Colonic mucosa (tissue), 4 donors: ENCODE results near the gene GFRA1. TPM values are rescaled to one million over a fixed set of nuclear protein-coding genes. Genes with fewer than 3 reads are reported as not detected.

Experiments
- DNase-seq: peaks from one replicate; pipeline ENCODE4 v3.0.0-alpha.2; 2020
- H3K27ac ChIP-seq: fragments of 200-600 bp; one replicate; pipeline ENCODE4 v1.8.0; 2021
- H3K27me3 ChIP-seq: fragments of 200-600 bp; one replicate; pipeline ENCODE4 v1.8.0; 2021
- H3K36me3 ChIP-seq: fragments of 200-600 bp; one replicate; pipeline ENCODE4 v1.8.0; 2021
- H3K4me1 ChIP-seq: fragments of 200-600 bp; one replicate; pipeline ENCODE4 v1.8.0; 2021; ENCODE audit warnings: mild to moderate bottlenecking
- H3K4me3 ChIP-seq: fragments of 200-600 bp; one replicate; pipeline ENCODE4 v1.8.0; 2021
- H3K9ac ChIP-seq, 2 donors: one replicate each; pipeline ENCODE4 v1.7.0; 2013; ENCODE audit warnings: control low read depth in 2 of 2, low read depth in 2 of 2, low read length in 2 of 2
- H3K9me3 ChIP-seq: fragments of 200-600 bp; one replicate; pipeline ENCODE4 v1.8.0; 2021
- CTCF ChIP-seq: fragments of 200-600 bp; IDR thresholded peaks from one replicate; pipeline ENCODE4 v1.8.0; 2022; ENCODE audit warnings: antibody characterized with exemption, mild to moderate bottlenecking
- intact Hi-C: fragments of 100-400 bp; cut with DNase I; formaldehyde crosslinking; loops from one replicate; pipeline ENCODE4 v1.14.1; 2022
- total RNA-seq, 2 donors: library from RNA; stranded (reverse); fragmentation: NEBNext Ultra II Directional in 1 of 2; extraction: Animal tissue kit (Norgen Biotek cat#: 25700) in 1 of 2; gene quantifications; one replicate each; pipeline ENCODE4 v1.2.1, GENCODE V29; 2021
- donor health status: healthy.
- donor health status: DM: no; HTN: no; CAD: no.
- donor health status: DM: no; HTN: no; CAD: no.

GFRA1 gene
- total RNA-seq, 2 donors from 2014 or later, result 1.0 to 4.9 TPM

DNA sequence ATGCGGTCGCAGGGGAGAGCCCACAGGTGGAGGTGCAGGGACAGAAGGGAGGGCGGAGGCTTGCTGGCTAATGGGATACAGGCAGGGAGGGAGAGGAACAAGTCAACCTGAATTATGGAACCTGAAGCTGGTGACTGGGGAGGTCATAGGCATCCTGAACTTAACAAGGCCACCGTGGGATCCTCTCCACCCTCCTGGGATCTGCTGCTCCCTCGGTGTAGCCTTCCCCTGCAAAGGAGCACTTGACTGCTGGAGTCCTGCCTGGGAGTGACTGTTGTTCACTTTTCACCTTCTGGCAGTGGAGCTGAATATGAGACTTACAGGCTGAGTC is 223.1 kb downstream of the GFRA1 start:
- intact Hi-C loops, result no loop called here
- H3K4me1 ChIP-seq, result no peaks in the 10 kb centered on the region
- no peak overlapping the region for H3K27ac ChIP-seq
- no peak for TF ChIP-seq CTCF
- H3K4me3 ChIP-seq, result no peak overlapping the region
- DNase-seq, result no peak
- H3K27me3 ChIP-seq, result no peaks in the 10 kb centered on the region
- no peaks in the 10 kb centered on the region for H3K9me3 ChIP-seq
- no peaks in the 10 kb centered on the region for H3K36me3 ChIP-seq
- H3K9ac ChIP-seq, result no peak overlapping the region

DNA sequence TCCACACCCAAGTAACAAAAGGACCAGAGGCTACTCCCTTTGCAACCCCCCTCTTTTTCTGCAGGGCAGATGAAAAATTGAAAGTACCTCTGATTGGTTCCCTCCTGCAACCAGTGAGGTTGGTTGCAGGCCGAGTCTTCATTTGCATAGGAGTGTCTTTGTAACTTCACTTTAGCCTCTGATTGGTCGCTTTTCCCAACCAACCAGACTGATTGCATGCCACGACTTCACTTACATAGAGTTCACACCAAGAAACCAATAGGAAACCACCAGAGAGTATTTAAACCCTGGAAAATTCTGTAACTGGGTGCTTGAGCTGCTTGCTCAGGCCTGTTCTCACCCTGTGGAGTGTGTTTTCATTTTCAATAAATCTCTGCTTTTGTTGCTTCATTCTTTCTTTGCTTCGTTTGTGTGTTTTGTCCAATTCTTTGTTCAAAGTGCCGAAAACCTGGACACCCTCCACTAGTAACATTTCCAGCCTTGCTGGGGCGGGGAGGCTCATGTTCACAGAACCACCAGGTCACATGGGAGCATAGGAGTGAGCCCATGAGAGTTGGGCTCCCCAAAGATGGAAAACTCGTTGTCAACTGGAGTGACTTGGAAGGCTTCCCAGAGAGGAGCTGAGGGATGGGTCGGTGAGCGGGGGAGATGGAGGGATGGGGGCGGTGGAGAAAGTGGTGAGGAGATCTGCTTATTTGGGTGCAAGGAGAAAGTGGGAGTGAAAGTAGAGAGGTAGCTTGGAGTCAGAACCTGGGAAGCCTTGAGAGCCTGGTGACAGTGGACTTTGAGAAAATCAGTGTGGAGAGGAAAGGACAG is 223.6 kb downstream of the GFRA1 start:
- Histone ChIP-seq H3K4me1 (no peaks in the 10 kb centered on the region), H3K36me3 (no peaks in the 10 kb centered on the region), H3K4me3 (no peak overlapping the region), H3K9ac (no peak overlapping the region), H3K9me3 (no peaks in the 10 kb centered on the region), H3K27ac (no peak overlapping the region), H3K27me3 (no peaks in the 10 kb centered on the region)
- no peak for DNase-seq
- no peak for TF ChIP-seq CTCF
- intact Hi-C loops, result no loop called here

DNA sequence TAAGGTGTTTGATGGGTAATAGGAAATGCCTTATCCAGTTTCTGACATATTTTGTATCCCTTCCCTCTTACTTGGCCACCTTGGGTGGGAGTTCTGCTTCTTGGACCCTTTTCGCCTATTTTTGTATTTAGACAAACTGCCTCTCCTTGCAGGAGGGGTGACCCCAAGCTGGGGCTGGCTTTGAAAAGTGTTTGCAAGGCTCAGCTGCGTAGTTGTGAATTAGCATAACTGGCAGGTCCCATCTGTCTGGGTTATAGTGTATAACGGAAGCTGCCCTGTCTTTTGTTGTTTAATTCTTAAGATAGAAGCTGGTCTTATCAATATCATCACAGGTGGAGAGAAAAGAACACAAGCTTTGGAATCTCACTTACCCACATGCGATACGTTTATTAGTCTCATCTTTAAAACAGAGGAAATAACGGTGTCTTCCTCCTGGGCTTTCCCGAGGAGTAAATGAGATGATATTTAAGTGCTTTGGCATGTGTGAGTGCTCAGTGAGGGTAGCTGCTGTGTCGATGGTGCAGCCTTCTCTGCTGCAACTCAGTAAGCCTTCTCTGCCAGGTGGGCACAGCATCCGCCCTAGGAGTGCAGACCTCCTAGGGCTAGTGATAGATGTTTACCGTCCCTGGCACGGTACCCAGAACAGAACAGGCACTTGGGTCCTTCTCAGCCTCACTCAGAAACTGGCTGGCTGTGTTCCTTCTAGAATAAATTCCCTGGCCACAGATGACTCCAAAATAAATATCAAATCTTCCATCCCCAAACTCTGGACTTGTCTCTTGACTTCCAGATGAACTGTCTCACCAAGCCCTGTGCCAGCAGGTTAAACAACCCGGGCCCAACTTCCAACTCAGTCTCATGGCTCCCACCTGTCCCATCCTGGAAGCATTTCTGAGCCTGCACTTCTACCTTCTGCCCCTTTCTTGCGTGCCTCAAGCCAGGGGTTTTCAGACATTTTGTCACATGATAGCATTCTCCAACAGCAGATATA is 227.3 kb downstream of the GFRA1 start:
- Histone ChIP-seq H3K27ac (no peak overlapping the region), H3K27me3 (no peaks in the 10 kb centered on the region), H3K36me3 (no peaks in the 10 kb centered on the region), H3K9ac (no peak overlapping the region), H3K4me3 (no peak overlapping the region), H3K9me3 (no peaks in the 10 kb centered on the region), H3K4me1 (no peaks in the 10 kb centered on the region)
- no peak for TF ChIP-seq CTCF
- intact Hi-C loops, result no loop called here
- no peak for DNase-seq

GRCh38 chr10:116044801-116045248 is 228.2 kb downstream of the GFRA1 start:
- H3K36me3 ChIP-seq, result no peaks in the 10 kb centered on the region
- no peak for DNase-seq
- intact Hi-C loops, result no loop called here
- H3K9me3 ChIP-seq, result no peaks in the 10 kb centered on the region
- H3K4me1 ChIP-seq, result no peaks in the 10 kb centered on the region
- H3K4me3 ChIP-seq, result no peak overlapping the region
- H3K27ac ChIP-seq, result no peak overlapping the region
- no peaks in the 10 kb centered on the region for H3K27me3 ChIP-seq
- no peak overlapping the region for H3K9ac ChIP-seq
- no peak for TF ChIP-seq CTCF

DNA sequence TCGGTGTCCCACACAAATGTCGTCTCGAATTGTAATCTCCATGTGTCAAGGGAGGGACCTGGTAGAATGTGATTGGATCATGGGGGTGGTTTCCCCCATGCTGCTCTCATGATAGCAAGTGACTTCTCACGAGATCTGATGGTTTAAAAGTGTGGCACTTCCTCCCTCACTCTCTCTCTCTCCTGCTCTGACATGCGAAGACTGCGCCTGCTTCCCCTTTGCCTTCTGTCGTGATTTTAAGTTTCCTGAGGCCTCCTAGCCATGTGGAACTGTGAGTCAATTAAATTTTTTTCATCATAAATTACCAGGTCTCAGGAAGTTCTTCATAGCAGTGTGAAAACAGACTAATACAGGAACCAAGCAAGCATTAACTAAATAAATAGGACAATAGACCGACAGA is 229.1 kb downstream of the GFRA1 start:
- H3K4me1 ChIP-seq, result no peaks in the 10 kb centered on the region
- DNase-seq, result no peak
- intact Hi-C loops, result no loop called here

More for the DNA sequence above, 229.1 kb downstream of the GFRA1 start:
- Histone ChIP-seq H3K27me3 (no peaks in the 10 kb centered on the region), H3K36me3 (no peaks in the 10 kb centered on the region), H3K27ac (no peak overlapping the region), H3K9me3 (no peaks in the 10 kb centered on the region), H3K4me3 (no peak overlapping the region), H3K9ac (no peak overlapping the region)
- TF ChIP-seq CTCF, result no peak
